ENCODE results near the gene PTGDR2. TPM values are rescaled to one million over a fixed set of nuclear protein-coding genes. Genes with fewer than 3 reads are reported as not detected.

PTGDR2 gene
- total RNA-seq, 1 donor from 2014 or later, result not detected

GRCh38 chr11:60834742-60835533 is 20.8 kb downstream of the PTGDR2 start:
- TF ChIP-seq, protein P1, sequence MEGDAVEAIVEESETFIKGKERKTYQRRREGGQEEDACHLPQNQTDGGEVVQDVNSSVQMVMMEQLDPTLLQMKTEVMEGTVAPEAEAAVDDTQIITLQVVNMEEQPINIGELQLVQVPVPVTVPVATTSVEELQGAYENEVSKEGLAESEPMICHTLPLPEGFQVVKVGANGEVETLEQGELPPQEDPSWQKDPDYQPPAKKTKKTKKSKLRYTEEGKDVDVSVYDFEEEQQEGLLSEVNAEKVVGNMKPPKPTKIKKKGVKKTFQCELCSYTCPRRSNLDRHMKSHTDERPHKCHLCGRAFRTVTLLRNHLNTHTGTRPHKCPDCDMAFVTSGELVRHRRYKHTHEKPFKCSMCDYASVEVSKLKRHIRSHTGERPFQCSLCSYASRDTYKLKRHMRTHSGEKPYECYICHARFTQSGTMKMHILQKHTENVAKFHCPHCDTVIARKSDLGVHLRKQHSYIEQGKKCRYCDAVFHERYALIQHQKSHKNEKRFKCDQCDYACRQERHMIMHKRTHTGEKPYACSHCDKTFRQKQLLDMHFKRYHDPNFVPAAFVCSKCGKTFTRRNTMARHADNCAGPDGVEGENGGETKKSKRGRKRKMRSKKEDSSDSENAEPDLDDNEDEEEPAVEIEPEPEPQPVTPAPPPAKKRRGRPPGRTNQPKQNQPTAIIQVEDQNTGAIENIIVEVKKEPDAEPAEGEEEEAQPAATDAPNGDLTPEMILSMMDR (IDR thresholded peaks at IDR 0.05; ENCODE audit: insufficient read depth, low read length, poor library complexity, severe bottlenecking), result no peak
- H3K4me3 ChIP-seq (ENCODE audit: low read depth, low read length), result no peak overlapping the region
- no peaks in the 10 kb centered on the region for H3K36me3 ChIP-seq (ENCODE audit: control insufficient read depth, insufficient read depth, low read length)
- DNase-seq (ENCODE audit: low read depth), result no peak
- no peaks in the 10 kb centered on the region for H3K27me3 ChIP-seq (ENCODE audit: control insufficient read depth, insufficient read depth, low read length)

DNA sequence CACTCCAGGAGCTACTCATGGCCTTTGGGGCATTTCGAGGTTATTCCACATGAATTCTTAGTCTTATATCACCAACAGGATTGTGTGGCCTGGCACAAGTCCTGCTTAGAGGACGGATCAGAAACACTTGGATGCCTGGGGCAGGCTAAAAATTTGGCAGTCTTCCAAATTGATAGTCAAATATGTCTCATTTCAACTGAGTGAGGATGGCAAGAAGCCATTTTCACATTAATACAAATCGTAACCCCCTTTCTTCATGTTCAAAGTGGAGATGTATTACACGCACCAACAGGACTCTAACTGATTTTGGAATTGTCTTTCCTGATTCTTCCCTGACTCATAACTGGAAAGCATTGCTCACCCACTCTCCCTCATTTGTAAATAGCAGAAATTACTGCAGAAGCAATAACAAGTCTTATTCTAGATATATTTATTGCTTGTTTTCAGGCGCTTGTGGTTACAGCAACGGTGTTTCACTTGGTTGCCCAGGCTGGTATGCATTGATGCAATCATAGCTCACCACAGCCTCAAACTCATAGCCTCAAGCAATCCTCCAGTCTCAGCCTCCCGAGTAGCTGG is 24.2 kb downstream of the PTGDR2 start:
- peak; percentile 54 for DNase-seq (ENCODE audit: low read depth)
- no peak overlapping the region for H3K4me3 ChIP-seq (ENCODE audit: low read depth, low read length)
- no peaks in the 10 kb centered on the region for H3K36me3 ChIP-seq (ENCODE audit: control insufficient read depth, insufficient read depth, low read length)

GRCh38 chr11:60831143-60831500 is 24.6 kb downstream of the PTGDR2 start:
- DNase-seq (ENCODE audit: low read depth), result peak; percentile 31
- Histone ChIP-seq H3K27me3 (ENCODE audit: control insufficient read depth, insufficient read depth, low read length) (peaks cover 9% of the 10 kb centered on the region), H3K36me3 (ENCODE audit: control insufficient read depth, insufficient read depth, low read length) (no peaks in the 10 kb centered on the region), H3K4me3 (ENCODE audit: low read depth, low read length) (no peak overlapping the region)
- TF ChIP-seq, protein P1 (IDR thresholded peaks at IDR 0.05; ENCODE audit: insufficient read depth, low read length, poor library complexity, severe bottlenecking), result peak; percentile 92

More for the DNA sequence above, 24.2 kb downstream of the PTGDR2 start:
- H3K27me3 ChIP-seq (ENCODE audit: control insufficient read depth, insufficient read depth, low read length), result peaks cover 9% of the 10 kb centered on the region
- TF ChIP-seq, protein P1 (IDR thresholded peaks at IDR 0.05; ENCODE audit: insufficient read depth, low read length, poor library complexity, severe bottlenecking), result no peak

- Histone ChIP-seq H3K36me3 (ENCODE audit: control insufficient read depth, insufficient read depth, low read length) (no peaks in the 10 kb centered on the region), H3K4me3 (ENCODE audit: low read depth, low read length) (no peak overlapping the region), H3K27me3 (ENCODE audit: control insufficient read depth, insufficient read depth, low read length) (peaks cover 9% of the 10 kb centered on the region)
- DNase-seq (ENCODE audit: low read depth), result no peak
- TF ChIP-seq, protein P1 (IDR thresholded peaks at IDR 0.05; ENCODE audit: insufficient read depth, low read length, poor library complexity, severe bottlenecking), result no peak
These were observed 25.1 kb downstream of the PTGDR2 start for GRCh38 chr11:60830478-60831142.

DNA sequence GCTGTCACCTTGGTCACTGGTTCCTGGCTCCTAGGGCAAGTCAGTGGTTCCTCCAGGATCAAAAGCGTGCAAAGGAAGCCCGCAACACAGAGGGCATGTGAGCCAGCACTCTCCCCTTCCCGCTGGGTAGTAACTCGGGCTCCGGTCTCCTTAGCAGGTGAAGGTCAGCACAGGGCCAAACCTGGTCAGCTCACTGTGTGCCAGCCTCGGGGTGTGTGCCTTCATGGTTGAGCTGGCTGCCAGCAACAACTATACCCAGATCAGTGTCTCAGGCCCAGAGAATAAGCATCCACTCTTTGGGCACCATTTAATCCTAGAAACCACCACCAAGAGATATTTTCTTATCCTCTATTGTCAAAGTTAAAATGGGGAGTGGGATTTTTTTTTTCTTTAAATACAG is 30.0 kb downstream of the PTGDR2 start:
- DNase-seq (ENCODE audit: low read depth), result no peak
- peaks cover 9% of the 10 kb centered on the region for H3K27me3 ChIP-seq (ENCODE audit: control insufficient read depth, insufficient read depth, low read length)
- TF ChIP-seq, protein P1 (IDR thresholded peaks at IDR 0.05; ENCODE audit: insufficient read depth, low read length, poor library complexity, severe bottlenecking), result no peak
- no peak overlapping the region for H3K4me3 ChIP-seq (ENCODE audit: low read depth, low read length)
- no peaks in the 10 kb centered on the region for H3K36me3 ChIP-seq (ENCODE audit: control insufficient read depth, insufficient read depth, low read length)
